Mononuclear cell (primary cell): ENCODE measurements around the gene KLHDC10. TPM values are rescaled to one million over a fixed set of nuclear protein-coding genes. Genes with fewer than 3 reads are reported as not detected.
"Not testable (repeated sequence)": the region's sequence is repeated elsewhere in the genome, so short reads cannot be mapped to it uniquely, and the experiment has no call there.

Experiments used
- H3K27me3 ChIP-seq: 2 replicates; pipeline ENCODE4 v1.6.0; 2011; ENCODE audit warnings: low read length, control low read depth; ENCODE audit not compliant: insufficient read depth
- H3K4me1 ChIP-seq: 2 replicates; pipeline ENCODE4 v1.5.1; 2011; ENCODE audit warnings: mild to moderate bottlenecking, low read length, control low read depth; ENCODE audit not compliant: insufficient read depth
- H3K4me3 ChIP-seq: 2 replicates; pipeline ENCODE4 v1.5.1; 2011; ENCODE audit warnings: mild to moderate bottlenecking, low read length, moderate library complexity
- H3K9me3 ChIP-seq: 2 replicates; pipeline ENCODE4 v1.5.1; 2011; ENCODE audit warnings: low read depth, mild to moderate bottlenecking, control low read depth, low read length
- total RNA-seq: library from RNA; depleted of rRNA; stranded (reverse); fragments of >200 nt; gene quantifications from one replicate; pipeline ENCODE4 v1.2.3, GENCODE V29; 2012

KLHDC10 gene
- total RNA-seq, 1 donor: 12.4 TPM

DNA sequence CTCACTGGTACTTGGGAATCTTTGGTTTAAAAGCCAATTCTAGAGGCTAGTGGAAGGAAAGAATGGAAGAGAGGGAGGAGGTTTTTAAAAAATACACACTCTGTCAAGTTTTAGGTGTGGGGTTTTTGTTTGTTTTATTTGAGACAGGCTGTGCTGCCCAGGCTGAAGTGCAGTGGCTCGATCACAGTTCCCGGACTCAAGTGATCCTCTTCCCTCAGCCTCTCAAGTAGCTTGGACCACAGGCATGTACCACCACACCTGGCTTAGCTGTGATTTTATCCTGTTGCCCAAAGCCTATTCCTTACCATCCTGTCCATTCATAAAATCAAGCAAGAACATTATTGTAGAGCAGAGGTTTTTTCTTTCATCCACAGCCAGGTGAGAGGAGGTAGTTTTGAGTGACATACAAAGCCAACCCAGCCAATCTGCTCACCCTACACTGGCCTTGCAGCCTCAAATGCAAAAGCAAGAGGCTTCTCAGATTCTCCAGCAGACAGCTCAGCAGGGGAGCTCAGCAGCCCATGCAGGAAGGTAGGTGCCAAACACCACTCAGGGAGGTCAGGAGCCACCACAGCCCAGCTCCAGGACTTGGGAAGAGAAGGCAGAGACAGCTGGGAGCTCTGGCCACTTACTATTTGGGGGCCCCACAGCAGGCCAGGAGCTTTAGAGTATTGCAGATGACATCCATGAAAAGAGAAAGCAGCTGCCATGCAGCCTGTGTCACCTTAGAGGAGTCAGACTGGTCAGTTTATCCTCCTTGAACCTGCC is 69.0 kb downstream of the KLHDC10 start:
- Histone ChIP-seq H3K4me1 (peaks cover 11% of the 10 kb centered on the region), H3K4me3 (no peak overlapping the region), H3K27me3 (no peaks in the 10 kb centered on the region), H3K9me3 (no peaks in the 10 kb centered on the region)

DNA sequence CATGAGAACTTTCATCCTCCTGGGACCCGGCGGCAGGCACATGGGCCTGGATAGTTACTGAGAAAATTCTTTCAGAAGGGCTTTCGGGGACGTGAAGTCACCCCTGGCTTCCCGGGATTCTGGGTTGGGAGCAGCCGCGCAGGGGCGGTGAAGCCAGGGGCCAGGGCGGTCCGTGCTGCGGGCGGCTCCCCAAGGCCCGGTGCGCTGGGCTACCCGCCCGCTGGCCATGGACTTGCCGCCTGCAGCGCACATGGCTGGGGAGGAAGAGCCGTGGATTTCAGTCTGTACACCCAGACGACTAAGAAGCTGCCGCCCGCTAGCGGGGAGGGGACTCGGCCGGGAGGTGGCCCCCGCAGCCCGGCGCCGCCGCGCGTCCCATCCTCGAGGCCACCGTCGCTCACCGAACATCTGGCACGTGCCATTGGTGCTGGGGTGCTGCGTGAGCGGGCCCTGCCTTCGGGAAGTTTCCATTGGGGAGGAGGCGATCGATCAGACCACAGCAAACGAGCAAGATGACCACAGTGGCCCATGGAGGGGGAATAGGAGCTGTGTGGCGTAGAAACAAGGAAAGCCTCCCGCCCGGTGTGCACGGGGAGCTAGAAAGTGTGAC is 70.3 kb downstream of the KLHDC10 start:
- Histone ChIP-seq H3K4me1 (peaks cover 11% of the 10 kb centered on the region), H3K27me3 (no peaks in the 10 kb centered on the region), H3K9me3 (no peaks in the 10 kb centered on the region), H3K4me3 (peak overlapping the region; percentile 52)

DNA sequence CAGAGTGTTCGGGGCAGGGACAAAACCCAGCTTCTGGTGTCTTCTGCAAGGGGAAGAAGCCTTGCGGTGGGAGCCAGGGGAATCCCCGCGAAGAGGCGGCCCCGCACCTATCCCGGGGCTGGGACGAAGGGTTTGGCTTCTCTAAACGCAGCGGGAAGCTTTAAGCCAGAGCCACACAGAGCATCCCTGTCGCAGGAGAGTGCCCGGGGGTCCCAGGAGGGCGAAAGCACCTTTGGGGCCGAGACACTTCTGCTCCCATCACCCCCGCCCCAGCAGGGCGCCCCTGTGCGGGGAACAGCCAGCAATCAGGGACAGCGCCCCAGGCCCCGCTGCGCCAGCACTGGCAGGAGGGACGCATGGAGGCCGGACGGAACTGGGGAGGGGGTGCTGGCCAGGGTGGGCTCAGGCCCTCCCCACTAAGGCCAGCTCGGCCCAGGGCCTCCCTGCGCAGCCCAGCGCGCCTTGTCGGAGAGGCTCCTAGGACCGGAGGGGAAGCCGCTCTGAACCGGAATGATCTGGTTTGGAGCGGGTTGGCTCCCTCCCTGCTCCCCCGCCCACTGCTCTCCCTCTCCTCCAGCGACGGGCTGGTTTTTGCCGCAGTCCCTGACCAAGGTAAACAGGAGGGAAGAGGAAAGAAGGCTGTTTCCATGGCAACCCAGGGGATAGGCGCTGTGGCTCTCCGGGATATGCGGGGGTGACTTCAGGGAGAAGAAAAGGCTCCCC is 71.0 kb downstream of the KLHDC10 start:
- no peaks in the 10 kb centered on the region for H3K9me3 ChIP-seq
- H3K27me3 ChIP-seq: no peaks in the 10 kb centered on the region
- peak overlapping the region; percentile 52 for H3K4me3 ChIP-seq
- peaks cover 11% of the 10 kb centered on the region for H3K4me1 ChIP-seq

DNA sequence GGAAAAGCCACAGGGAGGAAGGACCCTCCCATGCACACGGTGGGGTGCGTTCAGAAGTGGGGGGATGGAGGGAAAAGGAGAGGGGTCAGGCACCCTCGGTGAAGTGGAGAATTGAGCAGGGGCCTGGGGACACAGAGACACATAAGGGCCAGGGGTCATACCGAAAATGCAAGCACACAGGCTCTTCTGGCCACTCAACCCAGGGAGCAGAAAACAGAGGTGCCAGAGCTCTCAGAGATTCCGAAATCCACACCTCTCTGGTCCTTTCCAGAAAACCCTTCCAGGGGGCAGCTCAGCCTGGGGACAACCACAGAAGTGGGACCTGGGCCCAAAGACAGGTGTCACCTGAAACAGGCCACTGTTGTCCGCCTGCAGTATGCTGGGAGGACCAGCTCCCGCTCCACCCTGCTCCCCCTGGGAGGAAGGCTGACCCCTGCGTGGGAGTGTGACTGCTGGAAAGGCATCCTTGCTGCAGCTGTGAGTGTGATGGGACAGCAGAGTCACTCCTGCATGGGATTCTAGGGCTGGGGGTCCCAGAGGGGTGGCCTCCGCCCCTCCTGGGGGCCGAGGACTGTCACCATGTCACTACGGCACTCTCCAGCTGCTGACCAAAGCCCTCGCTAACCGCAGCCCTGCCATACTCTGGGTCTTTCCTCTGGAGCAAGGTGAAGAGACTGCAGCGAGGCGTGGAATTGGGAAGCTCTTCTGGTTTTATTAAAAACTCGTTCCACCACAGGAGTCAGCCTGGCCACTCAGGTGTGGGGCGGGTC is 71.7 kb downstream of the KLHDC10 start:
- no peaks in the 10 kb centered on the region for H3K9me3 ChIP-seq
- peak overlapping the region; percentile 52 for H3K4me3 ChIP-seq
- no peaks in the 10 kb centered on the region for H3K27me3 ChIP-seq
- peaks cover 11% of the 10 kb centered on the region for H3K4me1 ChIP-seq

DNA sequence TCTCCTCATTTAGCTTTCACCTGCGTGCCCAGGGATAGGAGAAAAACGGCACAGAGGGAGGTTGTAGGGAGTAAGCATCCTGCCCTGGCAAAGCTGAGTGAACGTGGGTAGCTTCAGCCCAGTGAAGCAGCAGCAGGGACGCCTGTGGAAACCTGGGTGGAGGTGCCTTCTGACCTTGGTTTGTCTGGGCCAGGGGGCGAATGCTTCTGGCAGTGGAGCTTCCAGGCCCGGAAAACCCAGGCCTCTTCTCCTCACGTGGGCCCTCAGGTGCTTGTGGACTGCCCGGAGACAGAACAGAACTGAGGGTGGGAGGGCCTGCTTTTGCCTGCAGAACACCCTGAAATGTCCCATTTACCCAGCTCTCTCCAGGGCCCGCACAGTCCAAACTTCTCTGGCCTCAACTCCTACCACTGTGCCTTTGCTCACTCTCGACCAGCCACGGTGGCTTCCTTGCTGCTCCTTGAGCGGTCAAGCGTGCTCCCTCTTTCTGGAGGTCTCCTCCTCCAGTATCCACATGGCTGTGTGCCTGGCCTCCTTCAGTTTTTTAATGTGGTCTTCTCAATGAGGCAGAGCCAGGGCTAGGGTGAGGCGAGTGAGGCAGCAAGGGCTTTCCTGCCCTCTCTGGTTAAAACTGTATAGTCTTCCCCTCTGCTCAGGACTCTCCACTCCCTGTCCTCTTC is 72.5 kb downstream of the KLHDC10 start:
- H3K4me3 ChIP-seq: no peak overlapping the region
- H3K4me1 ChIP-seq: peaks cover 11% of the 10 kb centered on the region
- H3K9me3 ChIP-seq: no peaks in the 10 kb centered on the region
- no peaks in the 10 kb centered on the region for H3K27me3 ChIP-seq

DNA sequence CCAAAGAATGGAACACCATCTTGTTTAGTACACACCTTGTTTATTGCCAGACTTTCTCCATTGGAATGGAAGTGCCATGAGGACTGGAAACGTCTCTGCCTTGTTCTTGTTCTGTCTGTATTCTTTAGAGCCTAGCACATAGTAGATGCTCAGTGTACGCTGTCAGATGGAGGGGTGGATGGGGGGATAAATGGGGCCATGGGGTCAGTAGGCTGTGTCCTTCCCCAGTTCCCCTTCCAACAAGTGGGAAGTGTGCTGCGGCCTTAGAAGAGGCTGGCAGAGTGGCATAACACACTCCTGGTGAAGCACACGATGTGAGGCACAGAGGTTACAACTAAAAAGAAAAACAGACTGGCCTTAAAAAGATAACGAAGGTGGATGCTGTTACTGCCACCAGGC is 73.0 kb downstream of the KLHDC10 start:
- Histone ChIP-seq H3K27me3 (no peaks in the 10 kb centered on the region), H3K4me3 (no peak overlapping the region), H3K4me1 (peaks cover 11% of the 10 kb centered on the region), H3K9me3 (no peaks in the 10 kb centered on the region)

DNA sequence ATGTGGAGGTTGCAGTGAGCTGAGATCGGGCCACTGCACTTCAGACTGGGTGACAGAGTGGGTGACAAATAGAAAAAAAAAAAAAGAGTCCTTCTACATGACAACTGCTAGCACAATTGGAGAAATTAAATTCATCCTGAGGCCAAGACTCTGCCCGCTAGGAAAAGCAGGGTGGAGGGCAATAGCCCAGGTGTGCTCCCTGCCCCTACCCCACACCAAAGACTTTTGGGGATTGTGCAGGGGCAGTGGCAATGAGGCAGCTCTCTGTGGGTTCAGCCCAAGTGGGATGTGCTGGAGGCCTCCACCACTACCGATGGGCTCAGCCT is 73.6 kb downstream of the KLHDC10 start:
- Histone ChIP-seq H3K9me3 (no peaks in the 10 kb centered on the region), H3K27me3 (no peaks in the 10 kb centered on the region), H3K4me1 (peaks cover 11% of the 10 kb centered on the region), H3K4me3 (no peak overlapping the region)

DNA sequence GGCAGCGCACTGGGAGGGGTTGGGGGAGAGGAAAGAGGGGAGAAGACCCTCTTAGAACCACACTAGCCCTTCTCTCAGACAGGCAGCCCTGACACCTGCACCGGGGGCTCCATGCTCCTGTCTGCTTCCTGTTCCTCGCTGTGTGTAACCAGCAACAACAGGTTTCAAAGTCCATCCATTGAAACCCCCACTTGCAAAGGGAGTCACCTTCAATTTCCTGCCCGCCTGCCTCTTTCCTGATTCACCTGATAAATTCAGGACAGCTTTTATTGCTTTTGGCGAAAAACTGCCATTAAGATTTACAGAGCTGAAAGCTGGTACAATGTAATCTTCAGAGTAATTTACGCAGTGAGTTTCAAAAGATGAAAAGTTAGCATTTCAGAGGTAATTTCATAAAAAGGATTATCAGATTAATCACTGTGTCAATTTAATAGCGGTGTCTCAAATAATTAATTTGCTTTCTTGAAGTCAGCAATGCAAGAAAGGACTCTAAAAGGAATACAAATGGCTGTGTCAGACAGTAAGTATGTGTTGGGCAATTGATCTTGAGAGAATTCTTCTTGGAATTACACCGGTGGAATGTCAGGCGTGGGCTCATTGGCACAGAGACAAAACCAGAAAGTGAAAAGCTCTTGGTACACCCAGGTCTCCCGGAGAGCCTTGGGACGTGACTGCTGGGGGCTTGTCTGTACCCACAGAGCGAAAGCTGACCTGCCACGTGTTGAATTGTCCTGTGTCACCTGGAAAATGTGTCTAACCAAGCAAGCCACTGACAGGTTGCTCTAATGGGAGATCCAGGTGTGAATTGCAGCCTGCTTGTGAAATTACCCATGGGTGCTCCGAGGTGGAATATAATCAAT is 74.2 kb downstream of the KLHDC10 start:
- no peaks in the 10 kb centered on the region for H3K27me3 ChIP-seq
- H3K4me1 ChIP-seq: peaks cover 11% of the 10 kb centered on the region
- H3K4me3 ChIP-seq: no peak overlapping the region
- H3K9me3 ChIP-seq: no peaks in the 10 kb centered on the region

DNA sequence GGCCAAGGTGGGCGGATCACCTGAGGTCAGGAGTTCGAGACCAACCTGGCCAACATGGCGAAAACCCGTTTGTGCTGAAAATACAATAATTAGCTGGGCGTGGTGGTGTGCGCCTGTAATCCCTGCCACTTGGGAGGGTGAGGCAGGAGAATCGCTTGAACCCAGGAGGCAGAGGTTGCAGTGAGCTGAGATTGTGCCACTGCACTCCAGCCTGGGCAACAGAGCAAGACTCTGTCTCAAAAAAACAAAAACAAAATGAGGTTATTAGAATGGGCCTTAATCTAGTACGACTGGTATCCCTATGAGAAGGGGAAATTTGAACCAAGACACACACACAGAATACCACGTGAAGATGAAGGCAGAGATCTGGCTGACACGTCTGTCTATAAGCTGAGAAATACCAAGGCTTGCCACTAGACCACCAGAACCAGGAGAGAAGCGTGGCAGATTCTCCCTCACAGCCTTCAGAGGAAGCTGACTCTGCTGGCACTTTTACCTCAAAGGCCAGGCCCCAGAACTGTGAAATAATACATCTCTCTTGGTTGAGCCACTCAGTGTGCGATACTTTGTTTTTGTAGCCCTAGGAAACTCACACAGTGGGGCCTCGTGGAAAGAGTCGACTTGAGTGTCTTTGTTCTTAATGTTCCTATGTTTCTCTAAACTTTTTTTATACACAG is 75.2 kb downstream of the KLHDC10 start:
- no peaks in the 10 kb centered on the region for H3K9me3 ChIP-seq
- no peak overlapping the region for H3K4me3 ChIP-seq
- no peaks in the 10 kb centered on the region for H3K27me3 ChIP-seq
- peaks cover 9% of the 10 kb centered on the region for H3K4me1 ChIP-seq

DNA sequence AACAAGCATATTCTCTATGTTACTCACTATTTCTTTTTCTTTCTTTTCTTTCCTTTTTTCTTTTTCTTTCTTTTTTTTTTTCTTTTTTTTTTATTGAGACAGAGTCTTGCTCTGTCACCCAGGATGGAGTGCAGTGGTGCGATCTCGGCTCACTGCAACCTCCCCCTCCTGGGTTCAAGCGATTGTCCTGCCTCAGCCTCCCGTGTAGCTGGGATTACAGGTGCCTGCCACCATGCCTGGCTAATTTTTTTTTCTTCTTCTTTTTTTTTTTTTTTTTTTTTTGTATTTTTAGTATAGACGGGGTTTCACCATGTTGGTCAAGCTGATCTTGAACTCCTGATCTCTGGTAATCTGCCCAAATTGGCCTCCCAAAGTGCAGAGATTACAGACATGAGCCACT is 75.8 kb downstream of the KLHDC10 start:
- H3K27me3 ChIP-seq, H3K9me3 ChIP-seq, H3K4me1 ChIP-seq, H3K4me3 ChIP-seq: not testable (repeated sequence)

DNA sequence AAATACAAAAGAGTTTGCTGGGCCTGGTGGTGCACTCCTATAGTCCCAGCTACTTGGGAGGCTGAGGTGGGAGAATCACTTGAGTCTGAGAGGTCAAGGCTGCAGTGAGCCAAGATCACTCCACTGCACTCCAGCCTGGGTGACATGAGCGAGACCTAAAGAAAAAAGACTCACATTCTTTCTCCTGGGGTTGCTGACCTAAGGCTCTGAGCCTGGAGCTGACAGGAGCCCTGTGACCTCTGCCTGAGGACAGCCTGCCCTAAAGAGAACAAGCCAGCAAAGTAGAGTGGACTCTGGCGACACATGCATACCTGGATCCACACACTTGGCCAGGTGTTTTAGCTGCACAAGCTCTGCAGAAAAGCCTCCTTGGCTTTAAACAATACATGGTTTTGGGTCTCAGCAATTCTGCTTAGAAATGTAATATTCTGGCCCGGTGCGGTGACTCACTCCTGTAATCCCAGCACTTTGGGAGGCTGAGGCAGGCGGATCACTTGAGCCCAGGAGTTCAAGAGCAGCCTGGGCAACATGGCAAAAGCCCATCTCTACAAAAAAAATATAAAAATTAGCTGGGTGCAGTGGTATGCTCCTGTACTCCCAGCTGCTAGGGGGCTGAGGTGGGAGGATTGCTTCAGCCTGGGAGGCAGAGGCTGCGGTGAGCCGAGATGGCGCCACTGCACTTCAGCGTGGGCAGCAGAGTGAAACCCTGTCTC is 76.5 kb downstream of the KLHDC10 start:
- peaks cover under 1% of the 10 kb centered on the region for H3K4me1 ChIP-seq
- no peaks in the 10 kb centered on the region for H3K9me3 ChIP-seq
- H3K27me3 ChIP-seq: no peaks in the 10 kb centered on the region

DNA sequence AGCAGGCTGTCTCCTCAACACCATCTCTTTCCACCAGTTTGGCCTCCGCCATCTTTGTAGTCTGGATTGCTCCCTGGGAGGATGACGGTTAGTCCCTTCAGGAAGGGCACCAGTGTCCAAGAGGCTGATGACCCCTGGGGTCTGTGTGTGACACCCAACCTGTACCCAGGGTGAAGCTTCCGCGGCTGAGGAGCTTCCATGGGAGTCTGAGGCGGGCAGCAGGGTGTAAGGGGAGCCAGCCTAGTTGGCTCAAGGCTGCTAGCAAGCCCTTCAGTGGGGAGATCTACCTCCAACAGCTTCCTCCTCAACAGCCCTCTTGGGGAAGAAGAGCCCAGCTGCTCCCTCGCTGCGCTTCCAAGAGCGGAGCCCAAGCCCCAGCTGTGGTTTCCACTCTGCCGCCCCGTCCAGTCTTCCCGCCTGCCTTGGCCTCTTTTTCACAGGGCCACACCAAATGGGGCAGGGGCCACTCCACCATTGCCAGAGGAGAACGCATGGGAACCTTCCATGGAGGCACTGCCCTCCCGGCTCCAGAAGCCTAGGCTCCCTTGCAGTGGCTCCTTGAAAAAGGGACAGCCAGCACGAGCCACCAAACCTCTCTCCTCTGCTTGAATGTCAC is 77.5 kb downstream of the KLHDC10 start:
- no peaks in the 10 kb centered on the region for H3K27me3 ChIP-seq

More for the DNA sequence above, 76.5 kb downstream of the KLHDC10 start:
- no peak overlapping the region for H3K4me3 ChIP-seq

DNA sequence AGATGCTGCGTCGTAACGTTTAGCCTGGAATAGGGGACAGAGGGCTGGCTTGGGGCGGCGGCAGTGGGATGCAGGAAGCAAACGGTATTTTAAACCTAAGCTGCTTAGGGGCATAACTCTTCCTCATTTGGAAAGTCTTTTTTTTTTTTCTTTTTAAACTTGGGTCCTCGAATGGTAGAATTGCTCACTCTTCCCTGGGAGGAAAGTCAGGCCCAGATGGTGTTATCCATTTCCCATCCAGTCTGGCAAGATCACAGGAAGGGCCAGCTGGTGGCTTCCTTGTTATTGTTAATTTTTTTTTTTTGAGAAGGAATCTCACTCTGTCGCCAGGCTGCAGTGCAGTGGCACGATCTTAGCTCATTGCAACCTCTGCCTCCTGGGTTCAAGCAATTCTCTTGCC is 78.2 kb downstream of the KLHDC10 start:
- Histone ChIP-seq H3K9me3 (no peaks in the 10 kb centered on the region), H3K27me3 (no peaks in the 10 kb centered on the region), H3K4me3 (no peak overlapping the region), H3K4me1 (no peaks in the 10 kb centered on the region)

More for the DNA sequence above, 77.5 kb downstream of the KLHDC10 start:
- H3K4me3 ChIP-seq: no peak overlapping the region
- H3K9me3 ChIP-seq: no peaks in the 10 kb centered on the region
- H3K4me1 ChIP-seq: no peaks in the 10 kb centered on the region
